SK-N-MC (cell line): Measurements from ENCODE around the gene NRP2.

Experiments used
- DNase-seq: peaks from one replicate; pipeline ENCODE4 v3.0.0-alpha.2; 2011; ENCODE audit warnings: low read depth, low spot score
- H3K27ac ChIP-seq: fragments of 200-600 bp; sonication (generic); 2 replicates; pipeline ENCODE4 v1.5.1; 2016; ENCODE audit warnings: mixed run types
- H3K36me3 ChIP-seq: fragments of 200-600 bp; sonication (generic); 2 replicates; pipeline ENCODE4 v1.6.1; 2017; ENCODE audit warnings: antibody characterized with exemption, low read length, mixed read lengths; ENCODE audit not compliant: insufficient read depth
- H3K4me3 ChIP-seq: fragments of 200-600 bp; sonication (generic); 2 replicates; pipeline ENCODE4 v1.5.1; 2016
- H3K9ac ChIP-seq: fragments of 200-600 bp; sonication (generic); 2 replicates; pipeline ENCODE4 v1.8.0; 2017; ENCODE audit warnings: mixed run types, mixed read lengths; ENCODE audit not compliant: insufficient read length
- H3K9me3 ChIP-seq: fragments of 200-600 bp; sonication (generic); 2 replicates; pipeline ENCODE4 v1.6.1; 2017; ENCODE audit warnings: low read depth, mild to moderate bottlenecking, antibody characterized with exemption, low read length, moderate library complexity, mixed read lengths
- EZH2 ChIP-seq: fragments of 200-600 bp; sonication (generic); IDR thresholded peaks from one replicate; pipeline ENCODE4 v1.6.1; 2017; ENCODE audit warnings: antibody characterized with exemption
- FOXP2 ChIP-seq: optimal IDR thresholded peaks from 2 replicates; pipeline ENCODE3; 2011; ENCODE audit warnings: mild to moderate bottlenecking, moderate library complexity; ENCODE audit not compliant: insufficient read depth; ENCODE audit errors: extremely low read length, control extremely low read depth
- POLR2AphosphoS5 ChIP-seq: IDR thresholded peaks from 2 replicates; pipeline ENCODE4 v1.6.1; 2012; ENCODE audit warnings: mild to moderate bottlenecking, low read depth, low read length, borderline replicate concordance

NRP2 gene

DNA sequence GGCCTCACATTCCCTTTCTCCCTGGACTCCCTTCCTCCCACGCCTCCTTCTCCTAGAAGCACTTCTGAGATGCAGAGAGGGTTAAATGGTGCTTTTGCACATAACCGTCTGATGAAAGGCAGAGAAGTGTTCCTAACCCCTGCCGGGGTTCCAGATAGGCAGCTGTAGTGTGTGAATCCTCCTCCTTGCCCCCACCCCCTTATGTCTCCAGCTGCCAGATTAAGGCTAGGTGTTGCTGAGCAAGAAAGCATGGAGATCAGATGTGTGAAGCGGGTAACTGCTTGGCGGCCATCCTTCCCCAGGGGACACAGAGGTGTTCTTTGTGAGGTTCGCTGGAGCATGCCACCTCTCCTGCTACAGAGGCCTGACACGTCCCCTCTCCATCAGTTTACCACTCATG is 88.3 kb downstream of the NRP2 start:
- DNase-seq = no peak
- TF ChIP-seq POLR2AphosphoS5 = no peak
- no peak for TF ChIP-seq EZH2
- TF ChIP-seq FOXP2 = no peak
- Histone ChIP-seq H3K4me3 (no peak overlapping the region), H3K9ac (no peak overlapping the region), H3K9me3 (no peaks in the 10 kb centered on the region), H3K36me3 (no peaks in the 10 kb centered on the region), H3K27ac (no peak overlapping the region)

DNA sequence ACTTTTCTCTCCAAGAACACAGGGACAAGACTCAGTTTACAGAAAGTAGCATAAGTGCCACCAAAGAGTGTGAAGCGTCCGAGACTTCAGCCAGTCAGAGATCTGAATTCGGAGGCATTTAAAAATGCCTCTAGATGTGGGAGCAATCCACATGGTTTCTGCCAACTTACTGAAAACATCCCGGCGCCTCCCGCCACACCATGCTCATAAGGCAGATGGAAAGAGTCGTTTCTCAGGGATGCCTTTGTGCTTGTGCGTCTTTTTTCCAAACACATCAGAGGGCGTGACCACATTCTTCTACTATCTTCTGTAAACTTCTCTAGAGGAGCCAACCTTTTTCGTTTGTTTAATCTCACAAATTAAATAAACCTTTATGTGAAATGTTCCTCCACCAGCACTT is 88.7 kb downstream of the NRP2 start:
- DNase-seq = no peak
- no peak for TF ChIP-seq EZH2
- no peak for TF ChIP-seq FOXP2
- TF ChIP-seq POLR2AphosphoS5 = no peak
- no peaks in the 10 kb centered on the region for H3K9me3 ChIP-seq
- H3K9ac ChIP-seq = no peak overlapping the region
- no peak overlapping the region for H3K27ac ChIP-seq
- no peaks in the 10 kb centered on the region for H3K36me3 ChIP-seq
- no peak overlapping the region for H3K4me3 ChIP-seq

DNA sequence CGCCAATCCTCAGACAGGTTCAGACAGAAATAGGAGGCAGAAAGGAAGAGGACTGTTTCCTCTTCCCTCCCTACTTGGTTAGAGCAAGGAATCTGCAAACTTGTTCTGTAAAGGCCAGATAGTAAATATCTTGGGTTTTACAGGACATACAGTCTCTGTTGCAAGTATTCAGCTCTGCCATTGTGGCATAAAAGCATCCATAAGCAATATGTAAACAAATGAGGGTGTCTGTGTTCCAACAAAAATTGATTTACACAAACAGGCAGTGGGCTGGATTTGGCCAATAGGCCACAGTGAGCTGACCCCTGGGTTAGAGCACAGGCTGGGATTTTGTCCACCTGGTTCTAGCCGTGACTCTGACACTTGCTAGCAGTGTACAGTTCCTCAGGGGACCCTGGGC is 89.4 kb downstream of the NRP2 start:
- H3K4me3 ChIP-seq = no peak overlapping the region
- no peaks in the 10 kb centered on the region for H3K9me3 ChIP-seq
- no peaks in the 10 kb centered on the region for H3K36me3 ChIP-seq
- DNase-seq = no peak
- TF ChIP-seq EZH2 (no peak), POLR2AphosphoS5 (no peak), FOXP2 (no peak)
- no peak overlapping the region for H3K27ac ChIP-seq
- no peak overlapping the region for H3K9ac ChIP-seq

DNA sequence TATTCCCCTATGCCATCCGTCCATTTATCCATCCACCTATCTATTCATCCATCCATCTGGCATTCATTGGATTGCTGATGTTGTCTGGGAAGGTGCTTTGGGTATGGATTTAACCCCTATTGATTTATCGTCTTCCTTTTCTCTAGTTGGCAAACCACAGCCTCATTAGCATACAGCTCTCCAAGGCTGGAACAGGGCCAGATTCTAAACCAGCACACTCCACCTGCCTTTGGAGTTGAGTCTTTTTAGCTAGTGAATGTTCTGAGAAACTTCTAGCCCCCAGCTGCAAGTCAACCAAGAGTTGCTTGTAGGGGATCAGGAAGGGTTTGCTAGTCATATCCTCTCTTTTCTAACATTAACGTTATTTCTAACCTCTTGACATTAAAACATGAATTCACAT is 90.7 kb downstream of the NRP2 start:
- H3K4me3 ChIP-seq = no peak overlapping the region
- no peak for TF ChIP-seq EZH2
- H3K9me3 ChIP-seq = no peaks in the 10 kb centered on the region
- H3K36me3 ChIP-seq = no peaks in the 10 kb centered on the region
- no peak overlapping the region for H3K9ac ChIP-seq
- H3K27ac ChIP-seq = no peak overlapping the region
- no peak for DNase-seq

DNA sequence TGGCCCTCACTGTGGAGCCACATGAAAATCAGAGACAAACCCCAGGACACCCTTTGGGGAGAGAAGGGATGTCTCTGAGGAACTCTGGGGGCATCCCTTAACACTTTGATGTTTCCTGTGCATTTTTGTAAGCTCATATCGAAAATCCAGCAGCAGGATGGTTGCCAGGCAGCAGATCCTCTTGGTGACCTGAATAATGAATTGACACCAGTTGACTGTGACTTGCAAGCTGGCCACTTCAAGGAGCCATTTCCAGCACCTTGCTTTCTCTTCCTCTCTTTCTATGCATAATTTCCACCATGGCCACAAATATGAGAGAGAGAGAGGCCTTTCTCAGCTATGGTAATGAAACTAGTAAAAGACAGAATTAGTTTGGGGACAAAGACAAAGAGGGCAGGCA is 91.7 kb downstream of the NRP2 start:
- H3K9me3 ChIP-seq = no peaks in the 10 kb centered on the region
- DNase-seq = no peak
- no peak overlapping the region for H3K9ac ChIP-seq
- no peak for TF ChIP-seq POLR2AphosphoS5
- TF ChIP-seq EZH2 = no peak
- TF ChIP-seq FOXP2 = no peak
- no peak overlapping the region for H3K4me3 ChIP-seq
- H3K27ac ChIP-seq = no peak overlapping the region
- no peaks in the 10 kb centered on the region for H3K36me3 ChIP-seq

DNA sequence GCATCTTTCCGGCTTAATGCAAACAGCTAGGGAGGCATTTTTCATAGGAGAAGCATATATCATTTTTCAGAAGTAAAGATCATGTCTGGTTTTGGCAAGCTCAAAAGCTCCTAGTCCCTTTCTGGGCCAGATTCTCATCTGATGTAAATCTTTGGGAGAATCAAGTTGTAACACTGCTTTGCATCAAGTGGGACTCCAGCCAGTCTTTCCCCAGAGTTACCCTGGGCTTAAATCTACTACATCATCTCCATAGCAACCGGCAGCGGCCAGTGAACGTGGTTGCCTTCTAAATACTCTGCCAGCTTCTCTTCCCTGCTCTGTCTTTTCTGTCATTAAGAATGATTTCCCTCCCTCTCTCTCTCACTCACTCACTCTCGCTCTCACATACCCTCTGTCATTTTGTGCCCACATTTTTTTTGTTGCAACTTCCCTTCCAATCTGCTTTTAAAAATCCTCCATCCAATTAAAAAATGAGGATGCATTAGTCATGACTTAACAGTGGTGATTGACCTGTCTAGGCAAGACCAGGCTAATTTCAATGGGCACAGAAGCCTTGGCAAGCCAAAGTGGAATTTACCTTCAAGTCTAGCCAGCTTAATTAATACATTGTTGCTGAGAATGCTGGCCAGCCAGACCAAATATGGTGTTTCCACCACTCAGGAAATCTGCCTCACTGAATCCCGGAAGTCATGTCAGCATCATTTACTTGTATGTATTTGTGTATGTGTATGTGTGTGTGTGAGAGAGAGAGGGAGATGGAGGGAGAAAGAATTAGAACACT is 93.0 kb downstream of the NRP2 start:
- DNase-seq = no peak
- TF ChIP-seq POLR2AphosphoS5 (no peak), FOXP2 (no peak), EZH2 (no peak)
- Histone ChIP-seq H3K27ac (no peak overlapping the region), H3K36me3 (no peaks in the 10 kb centered on the region), H3K9ac (no peak overlapping the region), H3K4me3 (no peak overlapping the region), H3K9me3 (no peaks in the 10 kb centered on the region)

DNA sequence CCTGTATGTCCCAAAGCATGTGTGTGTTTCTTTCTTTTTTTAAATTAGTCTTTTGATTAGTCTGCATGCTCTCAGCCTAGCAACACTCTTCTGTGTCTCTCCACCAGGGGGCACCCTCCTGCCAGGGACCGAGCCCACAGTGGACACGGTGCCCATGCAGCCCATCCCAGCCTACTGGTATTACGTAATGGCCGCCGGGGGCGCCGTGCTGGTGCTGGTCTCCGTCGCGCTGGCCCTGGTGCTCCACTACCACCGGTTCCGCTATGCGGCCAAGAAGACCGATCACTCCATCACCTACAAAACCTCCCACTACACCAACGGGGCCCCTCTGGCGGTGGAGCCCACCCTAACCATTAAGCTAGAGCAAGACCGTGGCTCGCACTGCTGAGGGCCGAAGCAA is 93.8 kb downstream of the NRP2 start:
- H3K4me3 ChIP-seq = no peak overlapping the region
- H3K27ac ChIP-seq = no peak overlapping the region
- H3K9me3 ChIP-seq = no peaks in the 10 kb centered on the region
- no peaks in the 10 kb centered on the region for H3K36me3 ChIP-seq
- no peak overlapping the region for H3K9ac ChIP-seq
- no peak for TF ChIP-seq FOXP2
- no peak for TF ChIP-seq EZH2
- TF ChIP-seq POLR2AphosphoS5 = no peak
- no peak for DNase-seq

DNA sequence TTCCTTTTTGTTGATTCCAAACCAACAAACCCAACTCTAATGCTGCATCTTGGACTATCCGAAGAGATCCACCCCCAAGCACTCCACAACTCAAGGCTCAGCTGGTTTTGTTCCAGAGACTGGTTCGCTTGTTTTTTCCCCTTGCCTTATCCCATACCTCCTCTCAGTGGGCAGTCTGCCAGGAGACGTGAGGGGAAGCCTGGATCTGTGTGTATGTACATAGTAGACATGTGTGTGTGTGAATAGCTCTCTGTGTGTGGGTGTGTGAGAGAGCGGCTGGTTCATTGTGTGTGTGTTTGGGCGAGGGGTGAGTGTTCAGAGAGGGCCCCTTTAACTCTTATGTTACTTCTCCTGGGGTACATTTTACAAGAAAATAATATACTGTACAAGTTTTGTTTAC is 94.4 kb downstream of the NRP2 start:
- no peak overlapping the region for H3K9ac ChIP-seq
- no peak overlapping the region for H3K27ac ChIP-seq
- no peaks in the 10 kb centered on the region for H3K9me3 ChIP-seq
- H3K36me3 ChIP-seq = no peaks in the 10 kb centered on the region
- DNase-seq = no peak
- H3K4me3 ChIP-seq = no peak overlapping the region
- TF ChIP-seq EZH2 (no peak), POLR2AphosphoS5 (no peak), FOXP2 (no peak)

DNA sequence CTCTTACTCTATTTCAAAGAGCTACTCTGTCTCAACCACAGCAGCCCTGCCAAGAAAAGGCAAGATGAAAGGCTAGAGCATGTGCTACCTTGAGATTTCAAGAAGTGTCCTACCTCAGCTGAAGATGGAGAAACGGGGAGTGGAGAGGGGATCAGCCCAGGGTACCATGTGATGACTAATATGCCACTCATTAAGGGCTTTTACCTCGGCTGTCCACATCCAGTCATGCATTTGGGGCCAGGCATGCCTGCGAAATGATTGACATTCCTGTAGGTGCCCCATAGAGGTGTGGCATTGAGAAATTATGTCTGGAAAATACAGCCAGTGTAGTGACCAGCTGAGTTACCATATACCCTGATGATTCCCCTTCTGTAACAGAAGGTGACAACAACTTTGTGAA is 96.1 kb downstream of the NRP2 start:
- no peak overlapping the region for H3K9ac ChIP-seq
- no peaks in the 10 kb centered on the region for H3K36me3 ChIP-seq
- H3K27ac ChIP-seq = no peak overlapping the region
- H3K4me3 ChIP-seq = no peak overlapping the region
- no peaks in the 10 kb centered on the region for H3K9me3 ChIP-seq
- TF ChIP-seq POLR2AphosphoS5 (no peak), FOXP2 (no peak), EZH2 (no peak)
- no peak for DNase-seq
